ENCODE data around the gene MMAB.
A peak's percentile ranks its signal among the peaks of the same experiment; 100 is the strongest.

MMAB gene

DNA sequence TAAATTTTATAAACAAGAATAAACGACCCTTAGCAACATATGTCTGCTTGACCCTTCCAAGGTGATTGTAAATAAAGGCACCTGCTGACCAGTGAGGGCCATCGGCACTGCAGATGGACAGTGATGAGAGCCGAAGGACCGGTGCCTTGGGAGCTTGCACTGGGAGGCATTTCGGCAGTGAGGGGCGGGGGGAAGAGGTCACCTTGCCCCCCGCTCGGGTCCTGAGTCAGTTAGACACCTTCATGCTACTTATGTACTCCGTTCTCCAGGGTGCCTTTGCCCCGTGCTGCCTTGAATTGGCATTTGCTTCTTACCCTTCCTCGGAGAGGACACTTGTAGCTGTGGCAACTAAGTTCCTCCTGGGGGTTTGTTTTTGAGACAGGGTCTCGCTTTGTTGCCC is 23.0 kb downstream of the MMAB start:
- in situ Hi-C loops (cut with HindIII; ENCODE audit: low pct_ligation_motif_present, low pct_unique_long_range_greater_than_20kb, low sequenced_read_pairs): no loop called here
- DNase-seq: no peak

DNA sequence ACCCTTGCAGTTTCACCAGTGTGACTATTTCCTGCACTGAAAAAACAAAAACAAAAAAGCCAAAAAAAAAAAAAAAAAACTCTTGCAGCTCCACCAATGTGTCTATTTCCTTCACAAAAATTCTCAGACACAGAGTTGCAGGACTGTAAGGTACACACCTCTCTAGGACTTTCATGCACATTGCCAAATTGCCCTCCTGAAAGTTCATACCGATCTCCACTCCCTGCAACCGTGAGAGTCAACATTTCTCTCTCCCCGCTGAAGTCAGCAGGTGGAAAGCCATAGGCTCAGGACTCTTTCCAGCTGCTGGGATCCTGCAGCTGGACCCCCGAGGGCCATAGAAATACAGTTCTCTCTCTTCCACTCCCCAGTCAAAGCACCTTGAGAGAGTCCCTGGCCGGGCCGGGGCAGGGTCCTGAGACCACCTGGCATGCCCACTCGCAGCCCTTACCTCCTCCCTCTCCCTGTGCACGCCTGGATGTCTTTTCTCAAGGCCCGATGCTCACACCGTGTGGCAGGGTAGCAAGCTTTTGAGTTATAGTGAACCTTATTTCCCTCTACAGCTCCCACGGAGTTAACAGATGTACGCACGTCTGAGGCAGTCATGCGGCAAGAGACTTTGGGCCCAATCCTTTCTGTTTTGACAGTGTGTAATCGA is 23.6 kb downstream of the MMAB start:
- in situ Hi-C loops (cut with HindIII; ENCODE audit: low pct_ligation_motif_present, low pct_unique_long_range_greater_than_20kb, low sequenced_read_pairs): no loop called here
- DNase-seq: no peak

DNA sequence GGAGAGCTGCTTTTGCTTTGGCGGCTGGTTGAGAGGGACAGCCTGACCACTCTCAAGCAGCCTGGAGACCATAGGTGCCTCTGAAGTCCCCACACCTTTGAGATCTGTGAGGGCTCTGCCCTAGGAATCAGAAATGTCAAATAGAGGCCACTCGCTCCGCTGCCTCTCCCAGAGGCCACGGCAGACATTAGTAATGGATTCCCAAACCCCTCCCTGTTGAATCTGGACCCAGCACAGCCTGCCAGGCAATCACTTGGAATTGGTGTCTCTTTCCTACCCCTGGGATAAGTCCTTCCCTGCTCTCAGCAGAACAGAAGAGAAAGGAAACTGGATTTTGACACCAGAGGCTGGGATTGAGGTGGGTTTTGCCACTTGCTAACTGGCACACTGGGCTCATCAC is 25.0 kb downstream of the MMAB start:
- in situ Hi-C loops (cut with HindIII; ENCODE audit: low pct_ligation_motif_present, low pct_unique_long_range_greater_than_20kb, low sequenced_read_pairs): no loop called here
- no peak for DNase-seq

DNA sequence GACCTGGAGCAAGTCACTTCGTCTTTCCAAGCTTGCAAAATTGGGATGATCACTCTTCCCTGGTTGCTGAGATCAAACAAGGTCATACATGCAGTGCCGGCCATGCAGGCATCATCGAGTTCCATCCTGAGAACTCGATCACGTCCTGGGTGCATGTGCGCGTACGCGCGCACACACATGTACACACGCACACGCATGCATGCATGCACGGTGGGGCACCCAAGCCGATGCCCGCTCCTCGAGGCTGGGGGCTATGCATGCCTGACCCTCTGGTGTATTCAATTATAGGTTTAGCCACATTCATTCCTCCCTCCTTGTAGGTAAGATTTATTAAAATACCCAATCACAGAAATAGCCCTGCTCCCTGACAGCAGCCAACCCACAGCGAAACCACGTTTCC is 26.0 kb downstream of the MMAB start:
- DNase-seq: no peak
- in situ Hi-C loops (cut with HindIII; ENCODE audit: low pct_ligation_motif_present, low pct_unique_long_range_greater_than_20kb, low sequenced_read_pairs): no loop called here

DNA sequence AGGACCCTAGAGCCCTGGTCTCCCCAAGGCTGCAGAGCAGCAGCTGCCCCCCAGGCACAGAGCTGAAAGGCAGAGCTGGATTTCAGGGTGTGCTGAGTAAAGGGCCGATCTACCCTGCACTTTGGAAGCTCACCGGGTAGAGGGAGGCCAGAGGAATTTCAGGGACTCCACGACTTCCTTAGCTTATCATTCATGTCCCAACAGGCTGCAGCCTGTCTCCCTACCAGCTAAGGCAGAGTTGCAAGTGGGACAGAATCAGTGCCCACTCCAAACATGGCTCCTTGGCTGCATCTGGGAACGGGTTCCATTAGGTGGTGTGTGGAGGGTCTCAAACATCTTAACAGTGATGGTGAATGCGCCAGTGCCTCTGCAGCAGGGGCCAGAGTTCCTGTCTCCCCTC is 27.5 kb downstream of the MMAB start:
- in situ Hi-C loops (cut with HindIII; ENCODE audit: low pct_ligation_motif_present, low pct_unique_long_range_greater_than_20kb, low sequenced_read_pairs): no loop called here
- DNase-seq: no peak

DNA sequence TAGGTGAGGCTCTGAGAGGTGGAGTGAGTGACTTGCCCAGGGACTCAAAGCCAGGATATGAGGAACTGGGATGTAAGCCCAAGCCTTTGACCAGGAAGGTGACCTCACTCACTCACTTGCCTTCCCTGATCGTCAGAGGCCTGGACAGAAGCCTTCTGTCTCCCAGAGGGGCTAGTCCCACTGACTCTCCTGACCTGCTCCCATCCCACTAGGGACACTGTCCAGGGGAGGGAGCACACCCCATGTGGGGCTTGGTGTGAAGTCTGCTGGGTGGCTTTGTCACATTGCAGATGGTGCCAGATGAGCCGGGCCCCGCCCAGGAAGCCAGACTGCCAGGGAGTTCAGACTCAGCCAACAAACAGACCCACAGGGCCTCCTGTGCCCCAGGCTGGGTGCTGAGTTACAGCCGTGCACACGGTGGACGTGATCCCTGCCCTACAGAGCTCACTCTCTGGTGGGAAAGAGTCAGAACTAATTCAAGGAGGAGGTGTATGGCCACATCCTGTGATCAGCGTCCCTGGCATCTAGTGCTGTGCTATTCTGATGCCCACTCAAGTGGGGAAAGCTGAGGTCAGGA is 28.3 kb downstream of the MMAB start:
- in situ Hi-C loops (cut with HindIII; ENCODE audit: low pct_ligation_motif_present, low pct_unique_long_range_greater_than_20kb, low sequenced_read_pairs): no loop called here
- peak; percentile 31 for DNase-seq

DNA sequence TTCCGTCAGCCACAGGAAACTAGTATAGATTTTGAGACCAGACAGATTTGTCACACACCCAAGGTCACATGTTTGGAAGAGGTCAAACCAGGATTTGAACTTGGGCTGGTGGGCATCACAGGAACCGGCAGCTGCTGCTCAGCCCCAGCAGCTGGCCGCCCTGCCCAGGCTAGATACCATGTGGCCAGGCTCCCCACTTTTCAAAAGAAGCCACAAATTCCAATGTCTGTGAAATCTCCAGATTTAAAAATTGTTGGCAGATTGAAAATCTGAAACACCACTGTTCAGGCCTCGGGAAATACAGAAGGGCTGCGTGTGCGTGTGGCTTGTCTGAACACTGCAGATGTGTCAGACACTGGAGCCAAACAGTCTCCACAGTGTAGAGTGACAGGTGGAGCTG is 30.4 kb downstream of the MMAB start:
- no peak for DNase-seq
- in situ Hi-C loops (cut with HindIII; ENCODE audit: low pct_ligation_motif_present, low pct_unique_long_range_greater_than_20kb, low sequenced_read_pairs): no loop called here

DNA sequence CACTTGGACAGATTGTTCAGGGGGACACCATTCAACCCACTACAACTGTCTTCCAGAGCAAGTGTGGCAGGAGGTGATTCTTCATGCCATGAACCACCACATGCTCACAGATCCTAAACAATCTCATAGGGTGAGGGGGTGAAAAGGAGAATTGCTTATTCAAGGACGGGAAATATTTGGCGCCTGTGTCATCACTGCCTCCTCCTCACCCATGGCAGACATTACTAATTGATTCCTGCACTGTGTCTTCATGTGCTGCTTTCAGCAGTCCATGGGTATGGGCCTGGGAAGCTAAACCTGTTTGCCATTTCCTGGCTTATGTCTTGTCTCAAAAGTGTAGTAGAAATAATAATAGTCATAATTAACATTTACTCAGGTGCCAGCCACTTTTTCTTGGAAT is 31.3 kb downstream of the MMAB start:
- in situ Hi-C loops (cut with HindIII; ENCODE audit: low pct_ligation_motif_present, low pct_unique_long_range_greater_than_20kb, low sequenced_read_pairs): no loop called here
- no peak for DNase-seq

DNA sequence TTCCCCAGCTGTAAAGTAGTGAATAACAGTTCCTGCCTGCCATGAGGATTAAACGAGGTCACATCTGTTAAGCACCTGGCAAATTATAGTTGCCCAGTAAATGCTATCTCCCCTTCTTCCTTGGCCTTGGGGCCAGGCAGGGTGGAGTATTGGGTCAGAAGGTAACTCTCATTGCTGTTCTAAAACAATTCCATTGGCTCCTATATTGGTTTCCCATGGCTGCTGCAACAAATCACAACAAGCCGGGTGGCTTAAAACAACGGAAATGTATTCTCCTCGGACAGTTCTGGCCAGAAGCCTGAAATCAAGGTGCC is 31.9 kb downstream of the MMAB start:
- no peak for DNase-seq
- in situ Hi-C loops (cut with HindIII; ENCODE audit: low pct_ligation_motif_present, low pct_unique_long_range_greater_than_20kb, low sequenced_read_pairs): no loop called here

DNA sequence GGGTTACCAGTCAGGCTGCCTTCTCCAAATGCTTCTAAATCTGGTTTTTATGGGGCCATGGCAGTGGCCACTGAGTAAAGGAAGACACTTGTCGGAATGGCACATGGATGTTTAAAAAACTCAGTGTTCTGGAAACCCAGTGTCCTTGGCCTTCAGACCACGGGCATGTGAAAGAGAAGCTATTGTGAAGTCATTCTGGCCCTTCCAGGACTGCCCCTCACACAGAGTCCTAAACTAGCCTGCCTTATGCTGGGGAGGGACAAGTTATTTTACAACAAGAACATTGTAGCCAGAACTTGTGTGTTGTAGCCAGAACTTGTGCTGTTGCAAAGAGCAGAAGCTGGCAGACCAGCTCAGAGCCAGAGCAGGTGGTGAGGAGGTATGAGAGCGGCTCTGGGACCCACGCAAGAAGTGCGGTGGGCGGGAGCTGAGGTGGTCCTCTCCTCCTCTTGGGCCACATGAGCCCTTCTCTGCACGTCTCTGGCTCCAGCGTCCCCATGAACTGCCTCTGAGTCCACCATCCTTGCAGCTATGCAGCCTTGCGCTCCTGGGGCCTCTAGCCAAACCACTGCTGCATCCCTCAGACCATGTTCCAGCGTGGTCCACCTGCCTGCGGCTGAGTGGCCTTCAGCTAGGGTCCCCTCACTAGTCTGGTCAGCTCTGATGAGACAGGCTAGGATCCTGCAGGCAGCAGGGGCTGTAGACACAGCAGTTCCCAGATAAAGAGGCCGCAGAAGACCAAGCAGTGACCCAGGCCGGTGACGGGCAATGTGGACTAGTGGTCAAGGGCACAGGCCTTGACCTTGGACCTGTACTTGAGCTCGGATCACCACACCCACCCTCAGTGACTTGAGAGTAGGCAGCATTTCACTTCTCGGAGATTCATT is 32.5 kb downstream of the MMAB start:
- no peak for DNase-seq
- in situ Hi-C loops (cut with HindIII; ENCODE audit: low pct_ligation_motif_present, low pct_unique_long_range_greater_than_20kb, low sequenced_read_pairs): no loop called here

DNA sequence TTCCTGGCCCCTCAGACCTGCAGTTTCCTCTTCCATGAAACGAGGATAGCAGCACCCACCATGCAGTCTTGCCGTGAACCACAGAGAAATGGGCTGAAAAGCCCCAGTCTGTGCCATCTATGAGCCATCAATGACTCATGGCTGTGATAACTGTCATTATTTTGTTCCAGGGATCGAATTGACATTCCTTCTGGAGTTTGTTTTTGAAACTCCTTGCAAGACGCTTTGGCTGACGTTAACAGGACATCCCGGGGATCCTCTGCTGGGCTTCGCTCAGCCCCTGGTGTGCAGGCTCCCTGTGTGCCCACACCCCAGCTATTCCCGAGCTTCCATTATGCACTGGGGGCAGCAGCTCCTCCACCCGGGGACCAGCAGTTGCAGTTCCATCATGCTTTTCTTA is 33.8 kb downstream of the MMAB start:
- no peak for DNase-seq
- in situ Hi-C loops (cut with HindIII; ENCODE audit: low pct_ligation_motif_present, low pct_unique_long_range_greater_than_20kb, low sequenced_read_pairs): no loop called here

DNA sequence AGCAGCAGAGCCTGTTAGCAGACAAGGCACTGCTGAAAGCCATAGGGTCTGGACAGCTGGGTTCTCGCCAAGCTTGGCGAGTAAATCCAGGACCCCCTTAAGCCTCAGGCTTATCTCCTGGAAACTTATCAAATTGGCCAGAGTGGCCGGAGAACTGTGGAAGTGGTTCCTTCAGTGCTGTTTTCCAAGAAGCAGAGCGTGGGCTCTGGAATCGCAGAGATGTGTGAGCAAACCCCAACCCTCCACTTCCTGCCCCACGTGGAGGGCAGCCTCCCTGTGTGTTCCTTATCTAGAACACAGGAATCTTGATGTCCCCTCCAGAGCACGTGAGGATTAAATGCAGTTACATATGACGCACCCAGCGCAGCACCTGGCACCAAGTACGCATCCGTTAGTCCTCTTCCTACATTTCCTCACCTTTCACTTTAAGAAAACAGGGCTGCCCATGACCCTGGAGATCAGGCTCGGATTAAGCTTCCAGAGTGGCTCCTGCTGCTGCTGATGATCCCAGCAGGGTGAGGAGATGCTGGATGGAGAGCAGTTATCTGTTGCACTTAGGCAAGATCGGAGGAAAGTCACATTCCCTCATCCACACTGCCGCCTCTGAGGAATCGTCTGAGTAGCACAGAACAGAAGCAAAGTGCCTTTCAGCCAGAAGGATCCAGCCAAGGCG is 35.0 kb downstream of the MMAB start:
- no peak for DNase-seq
- in situ Hi-C loops (cut with HindIII; ENCODE audit: low pct_ligation_motif_present, low pct_unique_long_range_greater_than_20kb, low sequenced_read_pairs): no loop called here

DNA sequence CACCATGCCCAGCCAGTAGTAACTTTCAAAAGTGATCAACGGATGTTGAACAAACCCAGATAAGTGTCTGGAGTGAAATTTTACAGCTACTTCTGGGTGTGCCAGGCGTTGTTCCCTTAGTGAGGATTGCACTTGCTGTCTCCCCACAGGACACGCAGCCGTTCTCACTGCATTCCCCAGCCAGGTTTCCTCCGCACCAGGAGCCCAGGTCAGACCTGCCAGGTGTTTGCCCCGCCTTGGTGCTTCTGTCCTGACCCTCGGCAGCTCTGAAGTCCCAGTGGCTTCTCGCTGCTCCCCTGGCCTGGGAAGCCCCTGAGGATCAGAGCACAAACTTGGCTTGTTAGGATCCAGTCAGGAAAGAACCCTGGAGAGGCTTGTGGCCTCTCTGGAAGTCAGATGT is 36.2 kb downstream of the MMAB start:
- in situ Hi-C loops (cut with HindIII; ENCODE audit: low pct_ligation_motif_present, low pct_unique_long_range_greater_than_20kb, low sequenced_read_pairs): no loop called here
- no peak for DNase-seq

DNA sequence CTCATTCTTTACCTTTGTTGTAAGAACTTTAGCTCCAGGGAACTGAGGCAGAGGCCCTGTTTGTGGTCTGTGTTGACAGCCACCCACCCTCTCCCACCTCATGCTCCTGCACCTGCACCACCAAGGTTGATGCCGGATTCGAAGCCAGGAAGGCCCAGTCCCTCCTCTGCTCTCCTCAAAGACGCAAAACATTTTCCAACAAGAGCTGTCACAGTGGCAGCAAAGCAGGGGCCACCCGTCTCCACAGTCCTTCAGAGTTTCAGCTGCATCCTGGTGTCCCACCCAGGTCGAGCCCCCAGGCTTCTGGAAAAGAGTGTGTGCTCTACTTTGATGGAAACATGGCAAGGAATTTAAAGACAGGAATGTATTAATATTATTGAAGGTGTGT is 37.4 kb downstream of the MMAB start:
- in situ Hi-C loops (cut with HindIII; ENCODE audit: low pct_ligation_motif_present, low pct_unique_long_range_greater_than_20kb, low sequenced_read_pairs): no loop called here
- no peak for DNase-seq

DNA sequence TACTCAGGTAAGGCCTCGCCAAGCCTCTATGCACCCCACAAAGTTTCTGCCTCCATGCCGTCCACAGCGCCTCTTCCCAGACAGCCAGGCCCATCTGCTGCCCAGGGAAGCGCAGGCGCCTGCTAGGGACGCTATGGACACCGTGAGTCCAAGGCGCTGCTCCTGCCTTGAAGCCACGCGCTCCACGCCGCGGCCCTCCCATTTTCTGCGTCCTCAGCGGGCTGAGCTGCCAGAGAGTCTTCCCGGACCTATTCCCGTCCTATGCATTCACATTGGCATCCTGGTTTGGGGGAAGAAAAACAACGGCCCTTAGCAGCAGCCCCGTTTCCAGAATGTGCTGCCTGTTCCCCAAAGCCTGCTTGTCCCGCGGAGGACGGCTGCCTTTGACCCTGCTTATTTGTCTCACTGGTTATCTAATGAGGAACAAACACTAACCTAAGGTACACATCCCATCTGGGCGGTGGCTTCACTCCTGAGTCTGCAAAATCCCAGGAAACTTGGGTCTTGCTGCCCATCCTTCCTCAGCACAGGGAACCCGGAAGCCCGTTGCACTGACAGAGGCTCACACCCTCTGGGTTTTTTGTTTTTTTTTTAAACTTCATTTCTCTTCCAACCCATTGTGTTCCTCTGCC is 38.0 kb downstream of the MMAB start:
- no peak for DNase-seq
- in situ Hi-C loops (cut with HindIII; ENCODE audit: low pct_ligation_motif_present, low pct_unique_long_range_greater_than_20kb, low sequenced_read_pairs): no loop called here

DNA sequence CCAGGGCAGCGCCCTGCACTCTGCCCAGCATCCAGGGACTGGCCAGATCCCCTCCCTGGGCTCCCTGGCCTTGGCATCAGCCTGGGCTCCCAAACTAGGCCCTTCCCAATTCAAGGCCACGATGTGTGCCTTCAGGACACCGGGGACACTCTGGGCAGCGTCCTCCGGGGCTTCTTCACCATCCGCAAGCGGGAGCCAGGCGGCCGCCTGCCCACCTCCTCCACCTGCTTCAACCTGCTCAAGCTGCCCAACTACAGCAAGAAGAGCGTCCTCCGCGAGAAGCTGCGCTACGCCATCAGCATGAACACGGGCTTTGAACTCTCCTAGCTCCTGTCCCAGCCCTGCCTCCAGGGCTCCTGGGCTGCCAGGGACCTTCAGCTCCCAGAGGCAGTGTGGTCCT is 38.8 kb downstream of the MMAB start:
- no peak for DNase-seq
- in situ Hi-C loops (cut with HindIII; ENCODE audit: low pct_ligation_motif_present, low pct_unique_long_range_greater_than_20kb, low sequenced_read_pairs): no loop called here

DNA sequence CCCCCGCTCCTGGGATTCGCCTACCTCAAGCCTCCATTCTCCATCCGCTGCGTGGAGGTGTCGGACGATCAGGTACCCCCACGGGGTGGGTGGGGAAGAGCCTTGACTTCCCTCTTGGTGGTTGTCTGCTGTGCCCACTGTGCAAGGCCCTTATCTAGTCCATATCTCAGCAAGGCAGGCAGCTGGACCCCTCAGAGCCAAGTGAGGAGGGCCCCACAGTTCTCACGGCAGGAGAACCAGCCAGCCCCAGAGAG is 39.9 kb downstream of the MMAB start:
- in situ Hi-C loops (cut with HindIII; ENCODE audit: low pct_ligation_motif_present, low pct_unique_long_range_greater_than_20kb, low sequenced_read_pairs): no loop called here
- DNase-seq: no peak

DNA sequence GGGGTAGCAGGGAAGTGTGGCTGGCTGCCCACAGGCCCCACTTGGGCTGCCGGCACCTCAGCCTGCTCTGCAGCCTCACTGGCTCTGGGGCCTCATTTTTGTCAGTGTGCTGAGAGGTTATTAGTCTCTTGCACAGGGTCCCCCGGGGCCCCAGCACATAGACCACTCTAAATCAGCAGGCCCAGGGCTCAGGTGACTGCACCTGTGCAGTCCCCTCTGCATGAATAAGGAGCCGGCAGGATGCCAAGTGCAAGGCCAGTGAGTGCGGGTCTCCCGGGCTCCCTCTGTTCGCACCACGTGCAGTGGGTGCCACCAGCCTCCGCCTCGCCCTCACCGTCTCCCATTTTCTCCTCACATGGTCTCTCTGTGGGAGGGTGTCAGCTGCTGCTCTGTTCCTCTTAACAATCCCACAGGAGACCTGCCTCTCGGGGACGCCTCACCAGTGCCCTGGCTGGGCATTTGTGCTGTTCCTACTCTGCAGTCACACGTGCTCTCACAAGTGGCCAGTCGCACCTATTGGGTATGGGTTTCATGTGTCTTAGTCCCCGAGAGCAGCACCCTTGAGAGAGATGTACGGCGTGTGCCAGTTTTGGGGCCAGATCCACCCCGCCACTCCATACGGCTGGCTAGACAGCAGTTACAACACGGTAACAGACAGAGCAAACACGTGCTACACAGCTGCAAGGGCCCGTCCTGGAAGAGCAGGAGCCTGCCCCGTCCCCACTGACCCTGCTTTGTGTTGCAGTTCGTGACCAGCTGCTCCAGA is 40.4 kb downstream of the MMAB start:
- in situ Hi-C loops (cut with HindIII; ENCODE audit: low pct_ligation_motif_present, low pct_unique_long_range_greater_than_20kb, low sequenced_read_pairs): no loop called here
- no peak for DNase-seq

DNA sequence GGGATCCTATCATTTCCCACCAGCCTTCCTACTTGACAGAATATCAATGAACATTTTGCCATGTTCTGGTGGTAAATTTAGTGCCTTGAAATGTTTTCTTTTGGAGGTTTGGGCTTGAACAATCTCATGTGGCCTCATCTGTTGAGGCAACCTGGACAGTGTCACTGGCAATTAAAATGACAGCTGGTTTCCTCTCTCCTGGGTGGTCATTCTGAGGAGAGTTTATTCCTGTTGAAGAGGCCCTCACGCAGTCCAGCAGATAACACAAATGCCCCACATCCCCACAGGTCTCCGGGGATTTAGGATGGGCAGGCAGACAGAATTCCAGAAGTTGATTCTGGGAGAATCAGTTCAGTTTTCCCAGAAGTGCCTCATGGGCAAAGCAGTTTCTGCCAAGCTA is 41.9 kb downstream of the MMAB start:
- in situ Hi-C loops (cut with HindIII; ENCODE audit: low pct_ligation_motif_present, low pct_unique_long_range_greater_than_20kb, low sequenced_read_pairs): no loop called here
- DNase-seq: no peak

Measured in ACHN (cell line).